Parathyroid adenoma (tissue), 2 donors: ENCODE results near the gene ABCC4.

Experiments
- H2AFZ ChIP-seq: fragments of 300-600 bp; sonication (generic); one replicate; pipeline ENCODE4 v1.7.0; 2017; ENCODE audit warnings: antibody characterized with exemption, mild to moderate bottlenecking
- H3K27ac ChIP-seq: fragments of 300-600 bp; sonication (generic); one replicate; pipeline ENCODE4 v1.7.0; 2017
- H3K27me3 ChIP-seq: fragments of 300-600 bp; sonication (generic); one replicate; pipeline ENCODE4 v1.7.0; 2017; ENCODE audit warnings: low read length; ENCODE audit not compliant: control insufficient read depth, insufficient read depth
- H3K36me3 ChIP-seq: fragments of 300-600 bp; sonication (generic); one replicate; pipeline ENCODE4 v1.7.0; 2017; ENCODE audit warnings: low read length; ENCODE audit not compliant: control insufficient read depth, insufficient read depth
- H3K4me1 ChIP-seq: fragments of 300-600 bp; sonication (generic); one replicate; pipeline ENCODE4 v1.7.0; 2017; ENCODE audit warnings: control low read depth
- H3K4me2 ChIP-seq: fragments of 300-600 bp; sonication (generic); one replicate; pipeline ENCODE4 v1.7.0; 2017; ENCODE audit warnings: low read length
- H3K4me3 ChIP-seq: fragments of 300-600 bp; sonication (generic); one replicate; pipeline ENCODE4 v1.7.0; 2017; ENCODE audit warnings: low read depth, low read length
- H3K79me2 ChIP-seq: fragments of 300-600 bp; sonication (generic); one replicate; pipeline ENCODE4 v1.7.0; 2017; ENCODE audit warnings: control low read depth
- H3K9ac ChIP-seq: fragments of 300-600 bp; sonication (generic); one replicate; pipeline ENCODE4 v1.7.0; 2017; ENCODE audit warnings: mild to moderate bottlenecking
- H3K9me3 ChIP-seq: fragments of 300-600 bp; sonication (generic); one replicate; pipeline ENCODE4 v1.7.0; 2017; ENCODE audit warnings: low read length; ENCODE audit not compliant: control insufficient read depth
- CTCF ChIP-seq: fragments of 300-600 bp; sonication (generic); IDR thresholded peaks from one replicate; pipeline ENCODE4 v1.7.0; 2017; ENCODE audit warnings: antibody characterized with exemption, mild to moderate bottlenecking
- donor health status: primary hyperparathyroidism.

Gene ABCC4

GRCh38 chr13:95159458-95159857, 141.8 kb downstream of the ABCC4 start:
- H3K36me3 ChIP-seq = no peaks in the 10 kb centered on the region
- H3K9me3 ChIP-seq = no peaks in the 10 kb centered on the region
- H3K4me3 ChIP-seq = no peak overlapping the region
- H3K4me2 ChIP-seq = no peak overlapping the region
- no peak overlapping the region for H3K9ac ChIP-seq
- no peaks in the 10 kb centered on the region for H3K4me1 ChIP-seq
- H3K27ac ChIP-seq = no peak overlapping the region
- no peak for TF ChIP-seq CTCF
- H2AFZ ChIP-seq = no peak overlapping the region
- H3K79me2 ChIP-seq = no peaks in the 10 kb centered on the region
- H3K27me3 ChIP-seq = no peaks in the 10 kb centered on the region

DNA sequence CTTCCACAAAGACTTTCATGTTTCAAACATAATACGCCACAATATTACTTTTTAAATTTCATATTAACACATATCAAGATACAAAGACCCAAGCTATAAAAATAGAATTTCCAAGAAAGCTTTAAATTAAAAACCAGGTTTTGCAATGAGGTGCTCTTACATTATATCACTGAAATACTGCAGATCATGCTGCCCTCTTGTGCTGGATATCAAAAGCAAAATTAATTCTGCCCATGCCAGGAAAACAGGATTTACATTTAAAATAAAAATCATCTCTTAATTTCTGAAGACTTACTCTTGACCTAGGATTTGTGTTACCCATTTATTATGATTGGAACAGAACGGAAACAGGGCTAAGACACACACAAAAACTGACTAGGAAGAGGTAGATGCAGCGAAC, 145.0 kb downstream of the ABCC4 start:
- TF ChIP-seq CTCF = no peak
- H3K36me3 ChIP-seq = no peaks in the 10 kb centered on the region
- H3K4me2 ChIP-seq = no peak overlapping the region
- H3K9ac ChIP-seq = no peak overlapping the region
- no peaks in the 10 kb centered on the region for H3K79me2 ChIP-seq
- H3K9me3 ChIP-seq = no peaks in the 10 kb centered on the region
- H2AFZ ChIP-seq = no peak overlapping the region
- H3K27ac ChIP-seq = no peak overlapping the region
- no peak overlapping the region for H3K4me3 ChIP-seq
- H3K4me1 ChIP-seq = no peaks in the 10 kb centered on the region
- H3K27me3 ChIP-seq = no peaks in the 10 kb centered on the region

GRCh38 chr13:95155504-95155903, 145.7 kb downstream of the ABCC4 start:
- Histone ChIP-seq H3K9ac (no peak overlapping the region), H3K36me3 (no peaks in the 10 kb centered on the region), H3K4me3 (no peak overlapping the region), H3K79me2 (no peaks in the 10 kb centered on the region), H3K4me2 (no peak overlapping the region), H2AFZ (no peak overlapping the region), H3K9me3 (no peaks in the 10 kb centered on the region), H3K27me3 (no peaks in the 10 kb centered on the region), H3K27ac (no peak overlapping the region), H3K4me1 (no peaks in the 10 kb centered on the region)
- no peak for TF ChIP-seq CTCF

DNA sequence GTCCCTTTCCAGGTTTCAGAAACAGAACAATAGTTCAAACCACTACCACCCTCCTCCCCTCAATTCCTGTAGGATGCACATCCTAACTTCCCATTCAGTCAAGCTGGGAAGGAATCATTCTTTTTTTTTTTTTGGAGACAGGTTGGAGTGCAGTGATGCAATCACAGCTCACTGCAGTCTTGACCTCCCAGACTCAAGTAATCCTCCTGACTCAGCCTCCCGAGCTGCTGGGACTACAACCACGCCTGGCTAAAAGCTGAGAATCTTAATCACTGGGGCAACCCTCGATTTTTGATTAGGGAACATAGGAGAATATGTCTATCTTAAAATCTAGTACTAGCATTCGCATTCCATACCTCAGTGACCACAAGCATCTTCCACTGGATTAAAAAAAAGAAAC, 146.2 kb downstream of the ABCC4 start:
- no peaks in the 10 kb centered on the region for H3K9me3 ChIP-seq
- H3K4me3 ChIP-seq = no peak overlapping the region
- no peak overlapping the region for H3K9ac ChIP-seq
- H2AFZ ChIP-seq = no peak overlapping the region
- H3K4me2 ChIP-seq = no peak overlapping the region
- H3K4me1 ChIP-seq = no peaks in the 10 kb centered on the region
- no peaks in the 10 kb centered on the region for H3K36me3 ChIP-seq
- H3K27me3 ChIP-seq = no peaks in the 10 kb centered on the region
- no peaks in the 10 kb centered on the region for H3K79me2 ChIP-seq
- no peak overlapping the region for H3K27ac ChIP-seq
- TF ChIP-seq CTCF = no peak

GRCh38 chr13:95154413-95154886, 146.8 kb downstream of the ABCC4 start:
- Histone ChIP-seq H2AFZ (no peak overlapping the region), H3K4me2 (no peak overlapping the region), H3K27ac (no peak overlapping the region), H3K4me1 (no peaks in the 10 kb centered on the region), H3K9ac (no peak overlapping the region), H3K79me2 (no peaks in the 10 kb centered on the region), H3K4me3 (no peak overlapping the region), H3K36me3 (no peaks in the 10 kb centered on the region), H3K9me3 (no peaks in the 10 kb centered on the region), H3K27me3 (no peaks in the 10 kb centered on the region)
- TF ChIP-seq CTCF = no peak
